ENCODE measurements around the gene RSPRY1.

The RSPRY1 gene

GRCh38 chr16:57157533-57157932 is 28.6 kb upstream of the RSPRY1 start:
- no peak overlapping the region for H3K9ac ChIP-seq (ENCODE audit: low read depth, low read length)
- no peak overlapping the region for H3K4me3 ChIP-seq (ENCODE audit: low read depth, low read length)
- H3K36me3 ChIP-seq (ENCODE audit: control insufficient read depth, insufficient read depth, low read length), result peaks cover 2% of the 10 kb centered on the region
- H3K9me3 ChIP-seq (ENCODE audit: control insufficient read depth, insufficient read depth, low read length), result no peaks in the 10 kb centered on the region
- H3K4me1 ChIP-seq (ENCODE audit: control insufficient read depth, insufficient read depth, low read length), result peaks cover 4% of the 10 kb centered on the region
- H3K27me3 ChIP-seq (ENCODE audit: control insufficient read depth, insufficient read depth, low read length), result no peaks in the 10 kb centered on the region

GRCh38 chr16:57159447-57159846 is 26.7 kb upstream of the RSPRY1 start:
- Histone ChIP-seq H3K4me1 (ENCODE audit: control insufficient read depth, insufficient read depth, low read length) (peaks cover 4% of the 10 kb centered on the region), H3K9me3 (ENCODE audit: control insufficient read depth, insufficient read depth, low read length) (no peaks in the 10 kb centered on the region), H3K27me3 (ENCODE audit: control insufficient read depth, insufficient read depth, low read length) (no peaks in the 10 kb centered on the region), H3K36me3 (ENCODE audit: control insufficient read depth, insufficient read depth, low read length) (peaks cover 5% of the 10 kb centered on the region), H3K9ac (ENCODE audit: low read depth, low read length) (no peak overlapping the region), H3K4me3 (ENCODE audit: low read depth, low read length) (no peak overlapping the region)

GRCh38 chr16:57163842-57164241 is 22.3 kb upstream of the RSPRY1 start:
- H3K27me3 ChIP-seq (ENCODE audit: control insufficient read depth, insufficient read depth, low read length), result no peaks in the 10 kb centered on the region
- H3K4me3 ChIP-seq (ENCODE audit: low read depth, low read length), result no peak overlapping the region
- no peaks in the 10 kb centered on the region for H3K9me3 ChIP-seq (ENCODE audit: control insufficient read depth, insufficient read depth, low read length)
- peaks cover 4% of the 10 kb centered on the region for H3K4me1 ChIP-seq (ENCODE audit: control insufficient read depth, insufficient read depth, low read length)
- peaks cover 16% of the 10 kb centered on the region for H3K36me3 ChIP-seq (ENCODE audit: control insufficient read depth, insufficient read depth, low read length)
- no peak overlapping the region for H3K9ac ChIP-seq (ENCODE audit: low read depth, low read length)

- no peaks in the 10 kb centered on the region for H3K4me1 ChIP-seq (ENCODE audit: control insufficient read depth, insufficient read depth, low read length)
- peaks cover 16% of the 10 kb centered on the region for H3K36me3 ChIP-seq (ENCODE audit: control insufficient read depth, insufficient read depth, low read length)
- H3K27me3 ChIP-seq (ENCODE audit: control insufficient read depth, insufficient read depth, low read length), result no peaks in the 10 kb centered on the region
These were observed 20.6 kb upstream of the RSPRY1 start for GRCh38 chr16:57165483-57165882.

GRCh38 chr16:57165938-57166337 is 20.2 kb upstream of the RSPRY1 start:
- Histone ChIP-seq H3K36me3 (ENCODE audit: control insufficient read depth, insufficient read depth, low read length) (peaks cover 16% of the 10 kb centered on the region), H3K4me1 (ENCODE audit: control insufficient read depth, insufficient read depth, low read length) (no peaks in the 10 kb centered on the region)

More at GRCh38 chr16:57165483-57165882, 20.6 kb upstream of the RSPRY1 start:
- H3K9ac ChIP-seq (ENCODE audit: low read depth, low read length), result no peak overlapping the region
- no peaks in the 10 kb centered on the region for H3K9me3 ChIP-seq (ENCODE audit: control insufficient read depth, insufficient read depth, low read length)
- H3K4me3 ChIP-seq (ENCODE audit: low read depth, low read length), result no peak overlapping the region

GRCh38 chr16:57166451-57166850 is 19.7 kb upstream of the RSPRY1 start:
- Histone ChIP-seq H3K9ac (ENCODE audit: low read depth, low read length) (no peak overlapping the region), H3K4me1 (ENCODE audit: control insufficient read depth, insufficient read depth, low read length) (no peaks in the 10 kb centered on the region), H3K27me3 (ENCODE audit: control insufficient read depth, insufficient read depth, low read length) (no peaks in the 10 kb centered on the region), H3K36me3 (ENCODE audit: control insufficient read depth, insufficient read depth, low read length) (peaks cover 17% of the 10 kb centered on the region), H3K9me3 (ENCODE audit: control insufficient read depth, insufficient read depth, low read length) (no peaks in the 10 kb centered on the region), H3K4me3 (ENCODE audit: low read depth, low read length) (no peak overlapping the region)

More at GRCh38 chr16:57165938-57166337, 20.2 kb upstream of the RSPRY1 start:
- Histone ChIP-seq H3K27me3 (ENCODE audit: control insufficient read depth, insufficient read depth, low read length) (no peaks in the 10 kb centered on the region), H3K9me3 (ENCODE audit: control insufficient read depth, insufficient read depth, low read length) (no peaks in the 10 kb centered on the region), H3K4me3 (ENCODE audit: low read depth, low read length) (no peak overlapping the region), H3K9ac (ENCODE audit: low read depth, low read length) (no peak overlapping the region)

- H3K27me3 ChIP-seq (ENCODE audit: control insufficient read depth, insufficient read depth, low read length), result no peaks in the 10 kb centered on the region
- H3K36me3 ChIP-seq (ENCODE audit: control insufficient read depth, insufficient read depth, low read length), result peaks cover 20% of the 10 kb centered on the region
- no peak overlapping the region for H3K9ac ChIP-seq (ENCODE audit: low read depth, low read length)
- H3K9me3 ChIP-seq (ENCODE audit: control insufficient read depth, insufficient read depth, low read length), result no peaks in the 10 kb centered on the region
- H3K4me1 ChIP-seq (ENCODE audit: control insufficient read depth, insufficient read depth, low read length), result no peaks in the 10 kb centered on the region
- no peak overlapping the region for H3K4me3 ChIP-seq (ENCODE audit: low read depth, low read length)
These were observed 19.2 kb upstream of the RSPRY1 start for GRCh38 chr16:57166951-57167350.

- Histone ChIP-seq H3K4me1 (ENCODE audit: control insufficient read depth, insufficient read depth, low read length) (no peaks in the 10 kb centered on the region), H3K36me3 (ENCODE audit: control insufficient read depth, insufficient read depth, low read length) (peaks cover 18% of the 10 kb centered on the region), H3K27me3 (ENCODE audit: control insufficient read depth, insufficient read depth, low read length) (no peaks in the 10 kb centered on the region), H3K9ac (ENCODE audit: low read depth, low read length) (no peak overlapping the region), H3K4me3 (ENCODE audit: low read depth, low read length) (no peak overlapping the region), H3K9me3 (ENCODE audit: control insufficient read depth, insufficient read depth, low read length) (no peaks in the 10 kb centered on the region)
These were observed 18.6 kb upstream of the RSPRY1 start for GRCh38 chr16:57167538-57167937.

- Histone ChIP-seq H3K9ac (ENCODE audit: low read depth, low read length) (no peak overlapping the region), H3K36me3 (ENCODE audit: control insufficient read depth, insufficient read depth, low read length) (peaks cover 18% of the 10 kb centered on the region), H3K9me3 (ENCODE audit: control insufficient read depth, insufficient read depth, low read length) (no peaks in the 10 kb centered on the region), H3K27me3 (ENCODE audit: control insufficient read depth, insufficient read depth, low read length) (no peaks in the 10 kb centered on the region), H3K4me3 (ENCODE audit: low read depth, low read length) (no peak overlapping the region), H3K4me1 (ENCODE audit: control insufficient read depth, insufficient read depth, low read length) (no peaks in the 10 kb centered on the region)
These were observed 18.2 kb upstream of the RSPRY1 start for GRCh38 chr16:57167953-57168352.

- H3K9ac ChIP-seq (ENCODE audit: low read depth, low read length), result no peak overlapping the region
- H3K27me3 ChIP-seq (ENCODE audit: control insufficient read depth, insufficient read depth, low read length), result no peaks in the 10 kb centered on the region
- no peaks in the 10 kb centered on the region for H3K9me3 ChIP-seq (ENCODE audit: control insufficient read depth, insufficient read depth, low read length)
- H3K4me3 ChIP-seq (ENCODE audit: low read depth, low read length), result no peak overlapping the region
- H3K4me1 ChIP-seq (ENCODE audit: control insufficient read depth, insufficient read depth, low read length), result no peaks in the 10 kb centered on the region
- peaks cover 20% of the 10 kb centered on the region for H3K36me3 ChIP-seq (ENCODE audit: control insufficient read depth, insufficient read depth, low read length)
These were observed 16.8 kb upstream of the RSPRY1 start for GRCh38 chr16:57169327-57169726.

- Histone ChIP-seq H3K4me1 (ENCODE audit: control insufficient read depth, insufficient read depth, low read length) (no peaks in the 10 kb centered on the region), H3K36me3 (ENCODE audit: control insufficient read depth, insufficient read depth, low read length) (peaks cover 10% of the 10 kb centered on the region), H3K4me3 (ENCODE audit: low read depth, low read length) (no peak overlapping the region), H3K9ac (ENCODE audit: low read depth, low read length) (no peak overlapping the region), H3K9me3 (ENCODE audit: control insufficient read depth, insufficient read depth, low read length) (no peaks in the 10 kb centered on the region), H3K27me3 (ENCODE audit: control insufficient read depth, insufficient read depth, low read length) (no peaks in the 10 kb centered on the region)
These were observed 13.3 kb upstream of the RSPRY1 start for GRCh38 chr16:57172721-57173290.

GRCh38 chr16:57175896-57176295 is 10.2 kb upstream of the RSPRY1 start:
- Histone ChIP-seq H3K9me3 (ENCODE audit: control insufficient read depth, insufficient read depth, low read length) (no peaks in the 10 kb centered on the region), H3K9ac (ENCODE audit: low read depth, low read length) (no peak overlapping the region), H3K27me3 (ENCODE audit: control insufficient read depth, insufficient read depth, low read length) (no peaks in the 10 kb centered on the region), H3K4me3 (ENCODE audit: low read depth, low read length) (no peak overlapping the region), H3K4me1 (ENCODE audit: control insufficient read depth, insufficient read depth, low read length) (peaks cover 5% of the 10 kb centered on the region), H3K36me3 (ENCODE audit: control insufficient read depth, insufficient read depth, low read length) (peaks cover 10% of the 10 kb centered on the region)
